ENCODE results near the gene OR2A7.
"Not testable (repeated sequence)": the region's sequence is repeated elsewhere in the genome, so short reads cannot be mapped to it uniquely, and the experiment has no call there.

OR2A7 gene

GRCh38 chr7:144264692-144265091 is at the start of gene OR2A7:
TSS of gene OR2A7 (minus strand) at chr7:144264792. CDS start at chr7:144259628, 5,164 bp downstream.
- in situ Hi-C loops (cut with MboI; ENCODE audit: low pct_unique_long_range_greater_than_20kb, low sequenced_read_pairs, unreplicated experiment), result not testable (repeated sequence)

GRCh38 chr7:144311872-144312469 is 47.4 kb upstream of the OR2A7 start, which contains the start of gene OR2A1:
TSS of gene OR2A1 (plus strand) at chr7:144312419. CDS start at chr7:144318125, 5,706 bp downstream.
- DNase-seq (ENCODE audit: low spot score); in situ Hi-C loops (cut with MboI; ENCODE audit: low pct_unique_long_range_greater_than_20kb, low sequenced_read_pairs, unreplicated experiment): not testable (repeated sequence)

More at GRCh38 chr7:144264692-144265091, at the start of gene OR2A7:
- DNase-seq (ENCODE audit: low spot score), result not testable (repeated sequence)

GRCh38 chr7:144311218-144311617 is 46.6 kb upstream of the OR2A7 start:
- DNase-seq (ENCODE audit: low spot score); in situ Hi-C loops (cut with MboI; ENCODE audit: low pct_unique_long_range_greater_than_20kb, low sequenced_read_pairs, unreplicated experiment): not testable (repeated sequence)

GRCh38 chr7:144309702-144310101 is 45.1 kb upstream of the OR2A7 start:
- in situ Hi-C loops (cut with MboI; ENCODE audit: low pct_unique_long_range_greater_than_20kb, low sequenced_read_pairs, unreplicated experiment); DNase-seq (ENCODE audit: low spot score): not testable (repeated sequence)

- in situ Hi-C loops (cut with MboI; ENCODE audit: low pct_unique_long_range_greater_than_20kb, low sequenced_read_pairs, unreplicated experiment); DNase-seq (ENCODE audit: low spot score): not testable (repeated sequence)
These were observed 40.6 kb upstream of the OR2A7 start for GRCh38 chr7:144305156-144305555.

GRCh38 chr7:144303607-144304006 is 39.0 kb upstream of the OR2A7 start:
- in situ Hi-C loops (cut with MboI; ENCODE audit: low pct_unique_long_range_greater_than_20kb, low sequenced_read_pairs, unreplicated experiment), result not testable (repeated sequence)

GRCh38 chr7:144302578-144303303 is 38.1 kb upstream of the OR2A7 start:
- DNase-seq (ENCODE audit: low spot score); in situ Hi-C loops (cut with MboI; ENCODE audit: low pct_unique_long_range_greater_than_20kb, low sequenced_read_pairs, unreplicated experiment): not testable (repeated sequence)

More at GRCh38 chr7:144303607-144304006, 39.0 kb upstream of the OR2A7 start:
- DNase-seq (ENCODE audit: low spot score), result not testable (repeated sequence)

GRCh38 chr7:144293794-144294499 is 29.4 kb upstream of the OR2A7 start:
- DNase-seq (ENCODE audit: low spot score); in situ Hi-C loops (cut with MboI; ENCODE audit: low pct_unique_long_range_greater_than_20kb, low sequenced_read_pairs, unreplicated experiment): not testable (repeated sequence)

- in situ Hi-C loops (cut with MboI; ENCODE audit: low pct_unique_long_range_greater_than_20kb, low sequenced_read_pairs, unreplicated experiment), result not testable (repeated sequence)
These were observed 28.0 kb upstream of the OR2A7 start for GRCh38 chr7:144292384-144293161.

GRCh38 chr7:144291607-144292006 is 27.0 kb upstream of the OR2A7 start:
- in situ Hi-C loops (cut with MboI; ENCODE audit: low pct_unique_long_range_greater_than_20kb, low sequenced_read_pairs, unreplicated experiment); DNase-seq (ENCODE audit: low spot score): not testable (repeated sequence)

More at GRCh38 chr7:144292384-144293161, 28.0 kb upstream of the OR2A7 start:
- not testable (repeated sequence) for DNase-seq (ENCODE audit: low spot score)

GRCh38 chr7:144287171-144287784 is 22.7 kb upstream of the OR2A7 start:
- in situ Hi-C loops (cut with MboI; ENCODE audit: low pct_unique_long_range_greater_than_20kb, low sequenced_read_pairs, unreplicated experiment); DNase-seq (ENCODE audit: low spot score): not testable (repeated sequence)

- DNase-seq (ENCODE audit: low spot score); in situ Hi-C loops (cut with MboI; ENCODE audit: low pct_unique_long_range_greater_than_20kb, low sequenced_read_pairs, unreplicated experiment): not testable (repeated sequence)
These were observed 19.1 kb upstream of the OR2A7 start for GRCh38 chr7:144283716-144284115.

GRCh38 chr7:144282490-144282889 is 17.9 kb upstream of the OR2A7 start:
- in situ Hi-C loops (cut with MboI; ENCODE audit: low pct_unique_long_range_greater_than_20kb, low sequenced_read_pairs, unreplicated experiment); DNase-seq (ENCODE audit: low spot score): not testable (repeated sequence)

- DNase-seq (ENCODE audit: low spot score); in situ Hi-C loops (cut with MboI; ENCODE audit: low pct_unique_long_range_greater_than_20kb, low sequenced_read_pairs, unreplicated experiment): not testable (repeated sequence)
These were observed 17.4 kb upstream of the OR2A7 start for GRCh38 chr7:144281981-144282380.

GRCh38 chr7:144280010-144280409 is 15.4 kb upstream of the OR2A7 start:
- in situ Hi-C loops (cut with MboI; ENCODE audit: low pct_unique_long_range_greater_than_20kb, low sequenced_read_pairs, unreplicated experiment); DNase-seq (ENCODE audit: low spot score): not testable (repeated sequence)

- in situ Hi-C loops (cut with MboI; ENCODE audit: low pct_unique_long_range_greater_than_20kb, low sequenced_read_pairs, unreplicated experiment), result not testable (repeated sequence)
These were observed 10.7 kb upstream of the OR2A7 start for GRCh38 chr7:144275281-144275680.

GRCh38 chr7:144269188-144269587 is 4.6 kb upstream of the OR2A7 start, which contains the start of gene CTAGE8:
TSS of gene CTAGE8 (minus strand) at chr7:144269288. CDS start at chr7:144269250, 38 bp downstream.
- in situ Hi-C loops (cut with MboI; ENCODE audit: low pct_unique_long_range_greater_than_20kb, low sequenced_read_pairs, unreplicated experiment), result not testable (repeated sequence)

More at GRCh38 chr7:144275281-144275680, 10.7 kb upstream of the OR2A7 start:
- not testable (repeated sequence) for DNase-seq (ENCODE audit: low spot score)

More at GRCh38 chr7:144269188-144269587, 4.6 kb upstream of the OR2A7 start, which contains the start of gene CTAGE8:
- not testable (repeated sequence) for DNase-seq (ENCODE audit: low spot score)

All from GM13977 (cell line).